SIG-M5 treated with dmso at 0.1 percent for 504 hours (cell line): ENCODE measurements around the gene MRPS10.
A peak's percentile ranks its signal among the peaks of the same experiment; 100 is the strongest.
"Not testable (repeated sequence)": the region's sequence is repeated elsewhere in the genome, so short reads cannot be mapped to it uniquely, and the experiment has no call there.

Experiments used
- DNase-seq: peaks from one replicate; lab custom pipeline; 2025; ENCODE audit not compliant: unreplicated experiment; lab: John Stamatoyannopoulos, UW

Gene MRPS10

GRCh38 chr6:42211726-42212125 lies 5.9 kb downstream of the MRPS10 start:
- DNase-seq, result no peak

- DNase-seq, result no peak
Observed at GRCh38 chr6:42210551-42210950, 7.1 kb downstream of the MRPS10 start.

DNA sequence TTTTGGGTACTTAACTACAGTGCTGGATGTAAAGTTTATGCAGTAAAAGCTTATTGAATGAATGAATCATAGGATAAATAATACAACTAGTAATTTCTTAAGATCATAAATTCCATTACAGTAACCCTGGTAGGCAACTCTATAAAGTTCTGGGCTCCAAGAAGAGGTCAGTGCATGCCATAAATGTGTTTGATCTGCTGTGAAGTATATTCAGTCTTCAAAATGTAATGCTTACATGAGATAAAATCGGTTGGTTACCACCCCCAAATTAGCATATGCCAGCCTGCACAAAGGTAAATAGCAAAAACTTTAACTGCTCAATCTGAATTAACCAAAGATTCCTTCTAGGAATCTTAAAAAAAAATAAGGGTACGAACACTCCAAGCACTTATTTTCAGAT lies 10.1 kb downstream of the MRPS10 start:
- DNase-seq, result not testable (repeated sequence)

DNA sequence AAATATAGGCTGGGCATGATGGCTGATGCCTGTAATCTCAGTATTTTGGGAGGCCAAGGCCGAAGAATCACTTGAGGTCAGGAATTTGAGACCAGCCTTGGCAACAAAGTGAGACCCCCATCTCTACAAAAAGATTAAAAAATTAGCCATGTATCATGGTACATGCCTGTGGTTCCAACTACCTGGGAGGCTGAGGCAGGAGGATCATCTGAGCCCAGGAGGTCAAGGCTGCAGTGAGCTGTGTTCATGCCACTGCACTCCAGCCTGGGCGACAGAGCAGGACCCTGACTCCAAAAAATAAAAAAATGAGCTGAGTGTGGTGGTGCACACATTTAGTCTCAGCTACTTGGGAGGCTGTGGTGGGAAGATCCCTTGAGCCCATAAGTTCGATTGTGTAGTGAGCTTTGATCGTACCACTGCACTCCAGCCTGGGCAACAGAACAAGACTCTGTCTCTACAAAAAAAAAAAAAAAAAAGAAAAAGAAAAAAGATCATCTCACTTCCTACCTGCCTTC lies 12.8 kb downstream of the MRPS10 start:
- DNase-seq, result no peak

- DNase-seq, result no peak
Observed at GRCh38 chr6:42203183-42203582, 14.5 kb downstream of the MRPS10 start.

DNA sequence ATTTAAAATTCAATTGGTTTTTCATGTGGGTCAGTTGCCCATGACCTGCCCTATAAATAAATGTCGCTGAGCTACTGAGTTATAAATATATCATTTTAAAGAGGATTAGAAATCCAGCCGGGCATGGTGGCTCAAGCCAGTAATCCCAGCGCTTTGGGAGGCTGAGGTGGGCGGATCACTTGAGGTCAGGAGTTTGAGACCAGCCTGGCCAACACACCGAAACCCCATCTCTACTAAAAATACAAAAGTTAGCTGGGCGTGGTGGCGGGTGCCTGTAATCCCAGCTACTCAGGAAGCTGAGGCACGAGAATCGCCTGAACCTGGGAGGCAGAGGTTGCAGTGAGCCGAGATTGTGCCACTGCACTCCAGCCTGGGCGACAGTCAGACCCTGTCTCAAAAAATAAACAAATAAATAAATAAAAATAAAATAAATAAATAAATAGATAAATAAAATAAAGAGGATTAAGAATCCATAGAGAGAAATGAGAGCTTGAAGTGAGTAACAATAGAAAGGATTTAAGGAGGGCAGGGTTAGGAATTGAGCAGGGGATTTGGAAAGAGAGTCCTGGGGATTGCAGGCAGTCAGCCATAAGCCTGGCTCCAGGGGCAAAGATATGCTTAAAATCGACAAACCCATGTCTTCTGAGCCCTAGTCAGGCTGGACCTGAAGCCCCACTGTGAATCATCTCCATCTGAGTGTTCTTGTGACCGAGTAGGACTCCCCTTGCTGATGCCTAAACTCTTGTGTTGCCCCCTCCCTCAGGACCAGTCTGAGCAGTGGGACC lies 15.3 kb downstream of the MRPS10 start:
- DNase-seq, result not testable (repeated sequence)

- no peak for DNase-seq
Observed at GRCh38 chr6:42201382-42201781, 16.3 kb downstream of the MRPS10 start.

DNA sequence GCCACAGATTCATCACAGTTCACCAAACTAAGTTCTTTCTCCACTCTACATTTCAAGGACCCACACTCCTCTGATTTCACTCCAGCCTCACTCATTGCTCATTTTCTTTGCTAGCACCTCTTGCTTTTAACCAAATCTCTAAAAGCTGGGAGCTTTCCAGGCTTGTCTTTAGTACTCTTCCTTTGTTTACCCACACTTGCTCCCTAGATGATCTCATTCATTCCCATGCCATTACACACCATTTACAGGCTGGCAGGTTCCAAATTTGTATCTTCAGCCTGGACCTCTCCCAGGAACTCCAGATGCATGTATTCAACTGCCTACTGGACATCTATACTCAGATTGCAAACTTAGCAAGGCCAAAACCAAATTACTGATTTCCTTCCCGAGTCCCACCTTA lies 17.6 kb downstream of the MRPS10 start:
- DNase-seq, result no peak

- no peak for DNase-seq
Observed at GRCh38 chr6:42199106-42199981, 18.3 kb downstream of the MRPS10 start.

DNA sequence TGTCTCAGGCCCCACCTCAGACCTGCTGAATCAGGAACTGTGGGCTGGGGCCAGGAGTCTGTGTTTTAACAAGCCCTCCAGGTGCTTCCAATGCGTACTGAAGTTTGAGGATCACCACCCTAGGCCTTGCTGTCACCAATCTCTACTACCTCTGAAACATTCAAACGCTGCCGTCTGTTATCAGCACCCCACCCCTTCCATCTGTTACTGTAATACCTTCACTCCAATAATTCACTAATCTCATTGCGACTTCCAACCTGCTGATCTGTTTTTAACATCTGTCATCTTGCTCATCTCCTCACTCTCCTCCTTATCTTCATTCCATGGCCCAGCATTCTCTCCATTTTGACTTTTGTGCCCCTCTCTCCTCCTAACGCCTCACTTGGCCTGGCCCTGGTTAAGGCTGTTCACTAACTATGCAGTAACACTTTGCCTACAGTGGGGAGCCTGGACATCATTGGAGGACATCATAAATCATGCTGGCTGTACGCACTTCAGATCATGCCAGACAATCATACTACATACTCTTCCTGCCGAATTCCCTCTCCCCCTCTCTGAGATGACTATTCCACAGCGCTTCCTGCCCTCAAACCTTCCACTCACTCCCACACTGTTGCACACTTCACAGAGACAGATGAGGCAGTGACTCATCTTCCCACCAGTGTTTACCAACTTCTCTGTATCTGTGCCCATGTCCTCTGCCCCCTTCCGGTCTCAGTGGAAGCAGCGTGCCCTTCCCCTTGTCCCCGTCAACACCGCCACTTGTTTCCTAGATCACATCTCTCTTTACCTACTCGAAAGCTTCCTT lies 19.9 kb downstream of the MRPS10 start:
- peak; percentile 28 for DNase-seq

DNA sequence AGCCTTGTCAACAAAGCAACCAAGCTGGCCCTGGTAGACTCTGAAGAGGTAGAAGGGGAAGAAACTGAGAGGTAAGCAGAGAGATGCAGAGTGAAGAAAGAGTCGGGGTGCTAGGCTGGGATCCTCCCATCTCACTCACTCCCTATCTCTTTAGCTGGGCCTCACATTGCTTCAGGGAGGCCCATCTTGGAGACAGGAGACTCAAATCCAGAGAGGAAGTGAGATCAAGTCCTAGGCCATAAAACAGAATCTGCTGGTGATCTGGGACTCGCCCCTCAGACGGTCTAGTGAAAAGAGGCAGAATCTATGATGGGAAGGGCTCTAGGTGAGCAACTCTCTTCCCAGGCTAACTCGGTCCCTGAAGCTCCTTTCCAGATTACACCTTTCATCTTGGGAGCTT lies 22.2 kb downstream of the MRPS10 start:
- DNase-seq, result peak; percentile 19

DNA sequence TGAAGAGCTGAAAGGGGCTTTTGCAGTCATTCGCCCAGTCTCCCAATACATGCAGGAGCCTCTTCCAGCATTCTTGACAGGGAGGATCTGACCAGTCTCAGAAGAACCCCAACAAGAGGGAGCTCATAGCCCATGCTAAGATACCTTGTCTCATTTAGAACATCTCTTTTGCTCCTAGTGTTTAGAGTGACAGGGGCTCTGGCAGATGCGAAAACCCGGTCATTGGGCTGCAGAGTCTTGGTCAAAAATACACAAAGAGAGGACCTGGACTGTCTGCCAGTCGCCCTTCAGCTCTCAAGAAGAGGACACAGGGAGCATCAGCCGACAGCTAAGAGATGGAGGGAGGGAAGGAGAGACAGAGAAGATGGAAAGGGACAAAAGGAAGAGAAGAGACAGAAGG lies 23.6 kb downstream of the MRPS10 start:
- DNase-seq, result no peak

- no peak for DNase-seq
Observed at GRCh38 chr6:42193491-42193894, 24.2 kb downstream of the MRPS10 start.

DNA sequence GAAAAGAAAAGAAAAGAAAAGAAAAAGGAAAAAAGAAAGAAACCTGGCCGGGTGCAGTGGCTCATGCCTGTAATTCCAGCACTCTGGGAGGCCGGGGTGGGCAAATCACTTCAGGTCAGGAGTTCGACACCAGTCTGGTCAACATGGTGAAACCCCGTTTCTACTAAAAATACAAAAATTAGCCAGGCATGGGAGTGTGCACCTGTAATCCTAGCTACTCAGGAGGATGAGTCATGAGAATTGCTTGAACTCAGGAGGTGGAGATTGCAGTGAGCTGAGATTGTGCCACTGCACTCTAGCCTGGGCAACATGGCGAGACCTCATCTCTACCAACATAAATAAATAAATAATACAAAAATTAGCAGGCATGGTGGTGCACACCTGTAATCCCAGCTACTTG lies 25.3 kb downstream of the MRPS10 start:
- not testable (repeated sequence) for DNase-seq

- no peak for DNase-seq
Observed at GRCh38 chr6:42190554-42191183, 27.0 kb downstream of the MRPS10 start.

DNA sequence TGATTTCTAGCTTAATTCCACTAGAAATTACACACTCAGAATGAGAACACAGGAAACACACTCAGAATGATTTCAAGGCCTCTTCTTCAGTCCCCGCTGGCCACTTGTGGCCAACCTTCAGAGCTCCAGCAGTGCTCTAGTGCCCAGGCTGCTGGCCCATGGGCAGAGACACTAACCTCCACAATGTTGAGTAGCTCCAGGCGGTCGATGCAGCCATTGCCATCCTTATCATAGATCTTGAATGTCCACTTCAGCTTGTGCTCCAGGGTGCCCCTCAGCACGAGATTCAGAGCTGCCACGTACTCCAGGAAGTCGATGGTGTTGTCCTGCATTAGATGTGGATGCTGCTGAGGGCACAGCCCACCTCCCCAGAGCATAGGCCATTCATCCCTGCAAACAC lies 29.3 kb downstream of the MRPS10 start:
- no peak for DNase-seq

GRCh38 chr6:42185597-42185996 lies 32.1 kb downstream of the MRPS10 start:
- no peak for DNase-seq

- DNase-seq, result no peak
Observed at GRCh38 chr6:42184475-42184874, 33.2 kb downstream of the MRPS10 start.

- DNase-seq, result no peak
Observed at GRCh38 chr6:42182101-42182500, 35.6 kb downstream of the MRPS10 start.

DNA sequence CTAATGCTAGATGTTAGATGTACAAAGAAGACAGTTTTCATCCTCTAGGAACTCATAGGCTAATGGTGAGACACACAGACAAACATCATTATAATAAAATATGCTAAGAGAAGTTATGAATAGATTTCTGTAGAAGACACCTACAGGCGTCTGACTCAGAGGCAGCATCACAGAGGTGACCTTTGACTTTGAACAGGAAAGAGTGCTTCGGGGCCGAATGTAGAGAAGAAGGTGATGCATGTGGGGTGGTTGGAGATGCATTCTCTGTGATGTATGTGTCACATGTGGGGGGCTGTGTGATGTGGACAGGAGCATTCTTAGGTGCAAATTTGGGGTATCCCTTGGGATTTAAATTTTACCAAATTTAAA lies 37.7 kb downstream of the MRPS10 start:
- DNase-seq, result no peak
